Calu3 (cell line): ENCODE data around the gene SRGAP2C. TPM values are rescaled to one million over a fixed set of nuclear protein-coding genes. Genes with fewer than 3 reads are reported as not detected.
A peak's percentile ranks its signal among the peaks of the same experiment; 100 is the strongest.
"Not testable (repeated sequence)": the region's sequence is repeated elsewhere in the genome, so short reads cannot be mapped to it uniquely, and the experiment has no call there.

Source experiments
- BruUV-seq: library from RNA; stranded (reverse); fragments of 400-500 nt; replicated peaks from 2 replicates; lab custom pipeline; 2021; lab: Mats Ljungman, UMichigan
- CTCF ChIA-PET: fragments of 300-600 bp; sonication (Branson Sonifier 250); formaldehyde crosslinking; loops from one replicate; lab custom pipeline; 2022; ENCODE audit warnings: antibody characterized with exemption; lab: Charles Lee
- DNase-seq: peaks from one replicate; pipeline ENCODE4 v3.0.0; 2022
- H3K27ac Mint-ChIP-seq: one replicate; pipeline ENCODE4 v1.8.0; 2022; ENCODE audit warnings: mixed read lengths; ENCODE audit not compliant: unreplicated experiment
- H3K27me3 Mint-ChIP-seq: one replicate; pipeline ENCODE4 v1.8.0; 2022; ENCODE audit warnings: mixed read lengths; ENCODE audit not compliant: unreplicated experiment
- H3K36me3 Mint-ChIP-seq: one replicate; pipeline ENCODE4 v1.8.0; 2022; ENCODE audit warnings: mild to moderate bottlenecking, moderate library complexity, mixed read lengths; ENCODE audit not compliant: insufficient read depth, unreplicated experiment
- H3K4me1 Mint-ChIP-seq: one replicate; pipeline ENCODE4 v1.8.0; 2022; ENCODE audit warnings: mild to moderate bottlenecking, low read depth, mixed read lengths; ENCODE audit not compliant: unreplicated experiment
- H3K4me3 Mint-ChIP-seq: one replicate; pipeline ENCODE4 v1.8.0; 2022; ENCODE audit warnings: mild to moderate bottlenecking, low read depth, moderate library complexity, mixed read lengths; ENCODE audit not compliant: unreplicated experiment
- H3K9me3 Mint-ChIP-seq: one replicate; pipeline ENCODE4 v1.8.0; 2022; ENCODE audit warnings: low read depth, mixed read lengths; ENCODE audit not compliant: unreplicated experiment
- intact Hi-C: fragments of 100-400 bp; cut with micrococcal nuclease; formaldehyde crosslinking; loops from one replicate; pipeline ENCODE4 v1.10.0; 2022; ENCODE audit not compliant: unreplicated experiment
- total RNA-seq: library from RNA; stranded (reverse); gene quantifications from 2 replicates; pipeline ENCODE4 v1.2.3, GENCODE V29; 2022

Gene SRGAP2C
- total RNA-seq, 1 experiment from 2014 or later: 22.6 TPM

- H3K27ac Mint-ChIP-seq, H3K9me3 Mint-ChIP-seq, intact Hi-C loops, H3K4me1 Mint-ChIP-seq, H3K4me3 Mint-ChIP-seq, H3K36me3 Mint-ChIP-seq, BruUV-seq, H3K27me3 Mint-ChIP-seq, CTCF ChIA-PET, DNase-seq: not testable (repeated sequence)
Observed at GRCh38 chr1:121160118-121160517, 24.7 kb upstream of the SRGAP2C start.

DNA sequence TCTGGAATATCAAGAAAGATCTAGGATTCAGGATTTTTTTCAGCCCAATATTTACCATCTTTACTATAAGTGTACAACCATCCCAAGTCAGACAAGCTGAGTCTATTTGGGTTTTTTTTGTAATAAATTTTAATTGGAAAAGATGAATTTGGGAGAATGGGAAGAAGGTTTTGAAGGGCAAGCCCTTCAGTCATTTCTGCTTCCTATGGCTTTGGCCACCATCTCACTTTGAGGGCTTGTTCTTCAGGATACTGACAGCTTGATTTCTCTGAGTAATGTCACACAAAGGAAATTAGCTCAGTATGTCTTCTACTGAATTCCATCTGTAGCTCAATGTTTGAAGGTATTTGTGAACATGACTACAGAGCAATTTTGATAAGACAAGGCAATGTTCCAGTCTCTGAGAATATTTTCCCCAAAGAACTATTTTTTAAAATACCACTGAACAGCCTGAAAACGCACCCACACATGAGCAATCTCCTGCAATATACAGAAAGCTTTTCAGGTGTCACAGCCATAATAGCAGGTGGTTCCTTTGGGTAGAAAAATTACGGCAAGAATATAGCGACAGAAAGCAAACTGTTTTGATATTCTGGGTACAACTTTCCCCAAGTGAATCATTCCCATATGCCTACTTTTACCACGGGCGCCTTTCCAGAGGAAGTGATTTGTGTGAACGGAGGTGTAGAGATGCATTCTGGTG, 23.4 kb upstream of the SRGAP2C start:
- CTCF ChIA-PET, H3K4me3 Mint-ChIP-seq, H3K9me3 Mint-ChIP-seq, H3K27me3 Mint-ChIP-seq, DNase-seq, H3K27ac Mint-ChIP-seq, H3K4me1 Mint-ChIP-seq, intact Hi-C loops, H3K36me3 Mint-ChIP-seq, BruUV-seq: not testable (repeated sequence)

DNA sequence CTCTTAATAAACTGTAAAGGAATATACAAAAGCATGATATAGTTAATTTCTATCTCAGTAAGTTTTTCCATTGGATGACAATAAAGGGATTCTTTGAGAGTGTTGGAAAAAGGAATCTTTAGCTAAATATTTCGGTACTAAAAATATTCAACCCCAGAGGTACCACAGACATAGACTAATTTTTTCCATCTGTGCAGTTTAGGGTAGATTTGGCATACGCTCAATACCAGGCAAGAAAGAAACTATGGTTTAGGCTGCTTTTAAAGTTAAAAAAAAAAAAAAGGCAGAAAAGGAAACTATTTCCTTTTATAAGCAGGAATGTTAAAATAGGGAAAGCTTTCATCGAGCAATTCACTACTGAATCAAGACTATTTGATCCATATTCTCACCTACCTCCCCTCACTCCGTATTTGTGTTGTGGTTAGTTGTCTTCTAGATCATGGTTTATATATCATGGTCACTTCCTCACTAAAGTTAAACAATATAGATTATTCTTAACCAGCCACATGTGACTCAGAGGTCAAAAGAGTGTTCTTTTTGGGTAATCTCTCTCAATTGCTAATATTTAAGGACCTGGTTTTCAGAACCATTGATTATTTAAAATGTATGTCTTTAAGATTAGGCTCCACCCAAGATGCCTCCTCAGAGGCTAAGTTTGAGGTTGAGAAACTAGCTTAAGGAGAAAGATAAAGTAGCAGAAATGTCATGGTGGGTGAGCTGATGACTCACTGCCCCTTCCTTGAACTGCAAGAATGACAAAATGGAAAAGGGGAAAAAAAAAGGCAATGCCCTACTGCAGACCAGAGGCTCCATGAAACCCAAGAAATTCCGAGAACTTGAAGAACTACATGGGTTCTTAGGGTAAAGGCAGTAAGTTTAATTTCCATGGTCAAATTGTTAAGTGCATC, 20.7 kb upstream of the SRGAP2C start:
- H3K36me3 Mint-ChIP-seq, CTCF ChIA-PET, H3K4me3 Mint-ChIP-seq, BruUV-seq, DNase-seq, intact Hi-C loops, H3K27ac Mint-ChIP-seq, H3K4me1 Mint-ChIP-seq, H3K9me3 Mint-ChIP-seq, H3K27me3 Mint-ChIP-seq: not testable (repeated sequence)

DNA sequence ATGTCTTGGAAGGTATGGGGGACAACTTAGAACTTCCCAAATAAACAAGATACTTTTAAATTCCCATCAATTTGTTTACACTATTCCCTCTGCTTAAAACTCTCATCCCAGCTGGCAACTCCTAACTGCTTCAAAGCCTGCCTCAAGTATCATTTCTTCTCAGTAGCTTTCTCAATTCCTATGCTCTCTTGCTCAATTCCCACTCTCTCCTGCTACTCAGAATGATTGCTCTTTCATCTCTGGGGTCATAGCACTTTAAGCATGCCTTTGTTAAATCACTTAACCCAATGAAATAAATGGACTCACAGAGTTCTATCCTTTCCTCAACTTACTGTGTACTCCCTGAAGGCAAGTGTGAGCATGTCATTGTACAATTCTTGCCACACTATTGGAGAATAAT, 19.5 kb upstream of the SRGAP2C start:
- intact Hi-C loops, DNase-seq, H3K27me3 Mint-ChIP-seq: not testable (repeated sequence)

GRCh38 chr1:121167225-121167738, 17.5 kb upstream of the SRGAP2C start:
- H3K9me3 Mint-ChIP-seq, DNase-seq, H3K27me3 Mint-ChIP-seq, intact Hi-C loops, CTCF ChIA-PET, H3K4me1 Mint-ChIP-seq, H3K4me3 Mint-ChIP-seq, H3K27ac Mint-ChIP-seq, BruUV-seq, H3K36me3 Mint-ChIP-seq: not testable (repeated sequence)

More for the DNA sequence above, 19.5 kb upstream of the SRGAP2C start:
- BruUV-seq, H3K27ac Mint-ChIP-seq, CTCF ChIA-PET, H3K4me3 Mint-ChIP-seq, H3K4me1 Mint-ChIP-seq, H3K36me3 Mint-ChIP-seq, H3K9me3 Mint-ChIP-seq: not testable (repeated sequence)

DNA sequence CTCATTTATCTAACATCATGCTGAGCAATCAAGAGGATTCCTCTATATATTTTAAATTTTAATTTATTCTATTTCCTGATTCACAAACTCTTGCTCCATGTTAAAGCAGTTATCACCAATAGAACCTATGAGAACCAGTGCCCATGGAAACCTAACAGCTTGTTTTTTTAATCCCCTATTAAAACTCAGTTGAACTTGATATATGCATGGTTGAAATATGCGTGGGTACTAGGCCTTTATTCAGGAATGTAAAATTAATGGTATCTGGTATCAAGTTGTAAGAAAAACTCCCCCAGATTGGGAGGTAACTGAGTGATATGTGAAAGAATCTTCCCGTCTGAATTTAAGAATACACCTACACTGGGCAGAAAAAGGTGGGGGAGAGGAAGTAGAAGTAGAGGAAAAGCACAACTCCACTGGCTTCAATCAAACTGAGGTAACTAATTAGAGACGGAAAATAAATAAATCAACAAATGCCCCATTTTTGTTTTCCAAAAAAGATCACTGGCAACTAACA, 16.6 kb upstream of the SRGAP2C start:
- H3K27ac Mint-ChIP-seq, CTCF ChIA-PET, intact Hi-C loops, BruUV-seq, H3K4me3 Mint-ChIP-seq, H3K9me3 Mint-ChIP-seq, H3K36me3 Mint-ChIP-seq, DNase-seq, H3K27me3 Mint-ChIP-seq, H3K4me1 Mint-ChIP-seq: not testable (repeated sequence)

DNA sequence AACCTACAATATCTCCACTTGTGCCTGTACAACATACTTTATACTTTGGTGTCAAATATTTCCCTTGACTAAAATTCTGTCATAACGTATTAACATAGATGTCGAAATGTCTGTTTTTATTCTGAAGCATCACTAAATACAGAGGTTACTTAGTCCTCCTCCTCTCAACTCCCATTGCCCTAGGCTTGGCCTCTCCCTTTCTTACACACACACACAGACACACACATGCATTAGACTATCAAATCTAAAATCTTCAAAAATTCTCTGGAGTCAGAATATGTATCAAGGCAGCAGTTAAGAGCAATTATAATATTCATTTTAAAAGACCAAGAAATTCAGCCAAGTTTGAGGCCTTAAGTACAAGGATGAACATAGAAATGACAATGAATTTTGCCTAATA, 8.1 kb upstream of the SRGAP2C start:
- BruUV-seq, H3K27ac Mint-ChIP-seq, H3K36me3 Mint-ChIP-seq, H3K27me3 Mint-ChIP-seq, H3K9me3 Mint-ChIP-seq, H3K4me1 Mint-ChIP-seq, H3K4me3 Mint-ChIP-seq, CTCF ChIA-PET, DNase-seq, intact Hi-C loops: not testable (repeated sequence)

DNA sequence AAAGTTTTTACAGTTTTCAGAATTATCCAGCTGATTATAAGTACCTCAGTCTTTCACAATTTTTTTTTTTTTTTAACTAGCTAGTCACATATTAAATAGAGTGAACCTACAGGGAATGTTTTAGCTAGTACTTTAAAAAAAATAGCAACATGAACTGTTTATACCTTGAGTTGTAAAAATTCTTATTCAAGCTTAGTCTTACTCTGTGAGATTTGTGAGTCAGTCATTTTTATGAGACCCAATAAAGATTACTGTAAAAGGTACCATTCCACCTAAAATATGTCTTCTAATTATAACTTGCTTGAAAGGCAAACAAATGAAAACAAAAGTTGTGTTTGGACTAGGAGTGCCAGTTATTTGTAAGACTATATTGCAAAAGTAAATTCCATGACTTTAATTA, 6.6 kb upstream of the SRGAP2C start:
- DNase-seq, H3K4me1 Mint-ChIP-seq, H3K36me3 Mint-ChIP-seq, H3K27me3 Mint-ChIP-seq, H3K9me3 Mint-ChIP-seq, BruUV-seq, CTCF ChIA-PET, intact Hi-C loops, H3K27ac Mint-ChIP-seq, H3K4me3 Mint-ChIP-seq: not testable (repeated sequence)

DNA sequence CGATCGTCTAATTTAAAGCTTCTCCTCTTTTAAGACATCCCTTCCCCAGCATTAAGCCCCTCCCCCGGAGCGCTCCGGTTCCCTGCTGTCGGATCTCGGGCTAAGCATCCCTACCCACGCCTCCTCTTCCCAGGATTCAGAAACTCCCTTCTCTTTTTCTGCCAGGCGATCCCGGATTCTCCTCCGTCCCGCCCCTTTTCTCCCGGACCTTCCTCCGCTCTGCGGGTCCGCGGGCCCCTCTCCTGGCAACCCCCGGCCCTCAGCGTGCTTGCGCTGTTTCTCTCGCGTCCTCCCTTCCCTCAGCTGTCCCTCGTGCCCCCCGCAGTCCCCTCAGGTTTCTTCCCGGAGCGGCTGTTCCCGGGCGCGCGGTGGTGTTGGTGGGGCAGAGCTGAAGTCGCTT, 908 bp upstream of the SRGAP2C start:
- DNase-seq, BruUV-seq: not testable (repeated sequence)
- peak overlapping the region; percentile 72 for H3K4me3 Mint-ChIP-seq

More for the DNA sequence above, 908 bp upstream of the SRGAP2C start:
- peaks cover 14% of the 10 kb centered on the region for H3K36me3 Mint-ChIP-seq
- H3K9me3 Mint-ChIP-seq, H3K27ac Mint-ChIP-seq, H3K27me3 Mint-ChIP-seq, H3K4me1 Mint-ChIP-seq, CTCF ChIA-PET, intact Hi-C loops: not testable (repeated sequence)
